Stimulated activated effector memory CD8-positive, alpha-beta T cell treated with anti-CD3 and anti-CD28 coated beads, Interleukin-12 subunit alpha, Interleukin-12 subunit beta, amount 100 ng/mL, for 72 hours (primary cell): ENCODE measurements around the gene PLXNB3.

ENCODE experiments used
- ATAC-seq: fragments of 150-1000 bp; cut with Tn5 transposase; 2 replicates; pipeline ENCODE4 v1.10.0; 2021
- DNase-seq, 2 donors: peaks; one replicate each; pipeline ENCODE4 v3.0.0; 2021 to 2022; ENCODE audit warnings: low spot score in 2 of 2
- H3K27ac Mint-ChIP-seq: one replicate; pipeline ENCODE4 v1.8.0; 2022; ENCODE audit warnings: mild to moderate bottlenecking, mixed read lengths
- H3K36me3 Mint-ChIP-seq: one replicate; pipeline ENCODE4 v1.8.0; 2022; ENCODE audit warnings: mild to moderate bottlenecking, mixed read lengths
- H3K4me1 Mint-ChIP-seq: one replicate; pipeline ENCODE4 v1.8.0; 2022; ENCODE audit warnings: mixed read lengths
- H3K4me3 Mint-ChIP-seq: one replicate; pipeline ENCODE4 v1.8.0; 2022; ENCODE audit warnings: mild to moderate bottlenecking, mixed read lengths
- H3K9me3 Mint-ChIP-seq: one replicate; pipeline ENCODE4 v1.8.0; 2022; ENCODE audit warnings: mixed read lengths

The PLXNB3 gene

GRCh38 chrX:153765138-153766079, 1.4 kb downstream of the PLXNB3 start:
- Mint-ChIP-seq H3K36me3 (no peaks in the 10 kb centered on the region), H3K27ac (no peak overlapping the region)
- no peak for DNase-seq

GRCh38 chrX:153766098-153766817, 2.2 kb downstream of the PLXNB3 start:
- Mint-ChIP-seq H3K4me1 (peaks cover 7% of the 10 kb centered on the region), H3K9me3 (no peaks in the 10 kb centered on the region), H3K27ac (no peak overlapping the region), H3K4me3 (peak overlapping the region; percentile 29), H3K36me3 (no peaks in the 10 kb centered on the region)
- no peak for DNase-seq
- peak; percentile 34 for ATAC-seq

More at GRCh38 chrX:153765138-153766079, 1.4 kb downstream of the PLXNB3 start:
- peaks cover 7% of the 10 kb centered on the region for H3K4me1 Mint-ChIP-seq
- no peak for ATAC-seq
- peak overlapping the region; percentile 29 for H3K4me3 Mint-ChIP-seq
- H3K9me3 Mint-ChIP-seq, result no peaks in the 10 kb centered on the region

GRCh38 chrX:153766871-153767673, 3.0 kb downstream of the PLXNB3 start:
- peak overlapping the region; percentile 29 for H3K4me3 Mint-ChIP-seq
- no peaks in the 10 kb centered on the region for H3K36me3 Mint-ChIP-seq
- no peak for ATAC-seq
- H3K27ac Mint-ChIP-seq, result no peak overlapping the region
- no peaks in the 10 kb centered on the region for H3K9me3 Mint-ChIP-seq
- H3K4me1 Mint-ChIP-seq, result peaks cover 7% of the 10 kb centered on the region
- DNase-seq, result no peak

- no peak overlapping the region for H3K27ac Mint-ChIP-seq
- no peak overlapping the region for H3K4me3 Mint-ChIP-seq
- no peak for ATAC-seq
Measured at GRCh38 chrX:153767674-153768055, 3.6 kb downstream of the PLXNB3 start.

DNA sequence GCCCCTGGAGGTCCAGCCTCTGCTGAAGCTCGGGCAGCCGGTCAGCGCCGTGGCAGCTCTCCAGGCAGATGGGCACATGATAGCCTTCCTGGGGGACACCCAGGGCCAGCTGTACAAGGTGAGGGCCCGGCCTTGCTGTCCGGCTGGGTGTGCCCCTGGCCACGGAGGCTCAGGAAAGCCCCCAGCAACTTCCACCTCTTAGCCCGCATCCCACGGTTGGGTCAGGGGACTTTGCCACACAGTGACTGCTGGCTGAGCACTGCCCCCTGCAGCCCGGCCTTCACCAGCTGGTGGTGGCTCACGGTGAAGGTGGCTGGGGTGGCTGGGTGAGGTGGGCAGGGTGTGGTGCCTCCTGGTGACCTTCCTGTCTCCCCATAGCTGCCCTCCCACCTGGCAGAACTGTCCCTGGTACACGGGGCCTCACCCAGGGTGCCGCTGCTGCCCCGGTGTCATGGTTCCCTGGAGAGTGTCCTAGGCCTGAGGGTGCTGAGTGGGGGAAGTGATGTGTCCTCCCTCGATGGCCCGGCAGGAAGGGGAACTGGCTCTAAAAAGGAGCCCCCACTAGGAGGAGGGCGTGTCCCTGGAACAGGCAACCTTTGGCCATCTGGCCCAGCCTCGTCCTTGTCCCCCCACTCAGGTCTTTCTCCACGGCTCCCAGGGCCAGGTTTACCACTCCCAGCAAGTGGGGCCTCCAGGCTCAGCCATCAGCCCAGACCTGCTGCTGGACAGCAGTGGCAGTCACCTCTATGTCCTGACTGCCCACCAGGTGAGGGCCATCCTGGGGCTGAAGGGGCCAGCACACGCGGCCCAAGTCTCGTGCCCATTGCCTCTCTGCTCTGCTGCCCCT, 4.5 kb downstream of the PLXNB3 start:
- no peak for DNase-seq
- Mint-ChIP-seq H3K9me3 (no peaks in the 10 kb centered on the region), H3K27ac (peak overlapping the region; percentile 40), H3K4me3 (no peak overlapping the region), H3K4me1 (peaks cover 7% of the 10 kb centered on the region), H3K36me3 (no peaks in the 10 kb centered on the region)
- no peak for ATAC-seq

More at GRCh38 chrX:153767674-153768055, 3.6 kb downstream of the PLXNB3 start:
- DNase-seq, result no peak
- Mint-ChIP-seq H3K4me1 (peaks cover 7% of the 10 kb centered on the region), H3K36me3 (no peaks in the 10 kb centered on the region), H3K9me3 (no peaks in the 10 kb centered on the region)

DNA sequence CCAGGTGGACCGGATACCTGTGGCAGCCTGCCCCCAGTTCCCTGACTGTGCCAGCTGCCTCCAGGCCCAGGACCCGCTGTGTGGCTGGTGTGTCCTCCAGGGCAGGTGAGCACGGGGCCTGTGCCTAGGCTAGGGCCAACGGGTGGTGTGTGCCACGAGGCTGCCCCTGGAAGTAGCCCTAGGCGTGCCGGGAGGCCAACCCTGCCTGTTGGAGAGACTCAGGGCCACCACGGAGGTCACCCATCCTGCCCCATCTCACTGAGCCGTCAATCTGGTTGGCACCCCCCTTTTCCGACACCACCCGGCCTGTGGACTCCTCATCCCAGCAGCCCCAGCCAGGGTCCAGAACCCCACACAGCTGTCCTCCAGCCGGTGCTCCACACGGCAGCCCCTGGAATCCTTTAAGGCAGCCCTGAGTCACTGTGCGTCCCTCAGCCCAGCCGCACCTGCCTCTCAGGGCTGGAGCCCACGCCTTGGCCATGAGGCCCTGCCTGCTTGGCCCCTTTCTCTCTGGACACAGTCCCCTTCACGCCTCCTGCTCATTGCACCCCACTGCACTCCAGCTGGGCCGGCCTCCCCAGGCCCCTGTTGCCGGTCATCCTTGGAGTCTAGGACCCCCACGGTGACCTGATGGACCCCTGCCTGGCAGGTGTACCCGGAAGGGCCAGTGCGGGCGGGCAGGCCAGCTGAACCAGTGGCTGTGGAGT, 5.3 kb downstream of the PLXNB3 start:
- no peaks in the 10 kb centered on the region for H3K4me1 Mint-ChIP-seq
- DNase-seq, result no peak
- no peaks in the 10 kb centered on the region for H3K9me3 Mint-ChIP-seq
- H3K4me3 Mint-ChIP-seq, result no peak overlapping the region
- H3K27ac Mint-ChIP-seq, result no peak overlapping the region
- no peak for ATAC-seq
- H3K36me3 Mint-ChIP-seq, result no peaks in the 10 kb centered on the region

DNA sequence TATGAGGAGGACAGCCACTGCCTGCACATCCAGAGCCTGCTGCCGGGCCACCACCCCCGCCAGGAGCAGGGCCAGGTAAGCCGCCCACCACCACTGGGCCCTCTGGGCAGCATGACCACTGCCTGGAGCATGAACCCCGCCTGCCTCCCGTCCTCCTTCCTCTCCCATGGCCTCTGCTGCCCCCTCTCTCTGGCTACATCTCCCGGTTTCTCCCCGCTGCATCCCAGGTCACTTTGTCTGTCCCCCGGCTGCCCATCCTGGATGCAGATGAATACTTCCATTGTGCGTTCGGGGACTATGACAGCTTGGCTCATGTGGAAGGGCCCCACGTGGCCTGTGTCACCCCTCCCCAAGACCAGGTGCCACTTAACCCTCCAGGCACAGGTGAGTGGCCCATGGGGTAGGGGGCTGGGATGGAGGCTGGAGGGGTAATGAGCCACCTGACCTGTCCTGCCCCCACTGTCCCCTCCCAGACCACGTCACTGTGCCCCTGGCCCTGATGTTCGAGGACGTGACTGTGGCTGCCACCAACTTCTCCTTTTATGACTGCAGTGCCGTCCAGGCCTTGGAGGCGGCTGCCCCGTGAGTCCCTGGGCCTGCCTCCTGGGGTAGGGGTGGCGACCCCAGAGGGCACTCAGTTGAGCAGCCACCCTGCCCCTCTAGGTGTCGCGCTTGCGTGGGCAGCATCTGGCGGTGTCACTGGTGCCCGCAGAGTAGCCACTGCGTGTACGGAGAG, 6.0 kb downstream of the PLXNB3 start:
- H3K9me3 Mint-ChIP-seq, result no peaks in the 10 kb centered on the region
- DNase-seq, result no peak
- no peaks in the 10 kb centered on the region for H3K4me1 Mint-ChIP-seq
- H3K36me3 Mint-ChIP-seq, result no peaks in the 10 kb centered on the region
- H3K27ac Mint-ChIP-seq, result no peak overlapping the region
- ATAC-seq, result no peak
- H3K4me3 Mint-ChIP-seq, result no peak overlapping the region

DNA sequence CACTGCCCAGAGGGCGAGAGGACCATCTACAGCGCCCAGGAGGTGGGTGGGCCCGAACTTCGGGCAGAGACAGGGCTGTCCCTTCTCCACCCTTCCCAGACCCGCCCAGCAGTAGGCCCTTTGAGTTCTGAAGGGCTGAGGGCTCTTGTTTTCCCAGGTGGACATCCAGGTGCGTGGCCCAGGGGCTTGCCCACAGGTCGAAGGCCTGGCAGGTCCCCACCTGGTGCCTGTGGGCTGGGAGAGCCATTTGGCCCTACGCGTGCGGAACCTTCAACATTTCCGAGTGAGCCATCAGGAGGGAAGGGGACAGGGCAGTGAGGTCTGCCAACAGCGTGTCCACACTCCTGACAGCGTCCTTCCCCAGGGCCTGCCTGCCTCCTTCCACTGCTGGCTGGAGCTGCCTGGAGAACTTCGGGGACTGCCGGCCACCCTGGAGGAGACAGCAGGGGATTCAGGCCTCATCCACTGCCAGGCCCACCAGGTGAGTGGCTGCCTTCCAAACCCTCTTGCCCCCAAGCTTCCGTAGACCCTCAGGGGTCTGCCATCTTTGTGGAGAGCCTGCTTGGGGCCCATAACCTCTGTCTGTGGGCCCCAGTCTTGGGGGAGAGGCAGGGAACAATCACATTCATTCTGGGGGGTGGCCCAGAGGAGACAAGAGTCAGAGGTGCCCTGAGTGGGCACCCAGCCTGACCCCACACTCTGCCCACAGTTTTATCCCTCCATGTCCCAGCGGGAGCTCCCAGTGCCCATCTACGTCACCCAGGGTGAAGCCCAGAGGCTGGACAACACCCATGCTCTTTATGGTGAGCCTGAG, 6.8 kb downstream of the PLXNB3 start:
- ATAC-seq, result no peak
- Mint-ChIP-seq H3K9me3 (no peaks in the 10 kb centered on the region), H3K36me3 (no peaks in the 10 kb centered on the region), H3K4me3 (no peak overlapping the region), H3K4me1 (no peaks in the 10 kb centered on the region), H3K27ac (no peak overlapping the region)
- no peak for DNase-seq

GRCh38 chrX:153771415-153772315, 7.6 kb downstream of the PLXNB3 start:
- DNase-seq (no peak), ATAC-seq (no peak)
- H3K9me3 Mint-ChIP-seq, result no peaks in the 10 kb centered on the region
- no peaks in the 10 kb centered on the region for H3K4me1 Mint-ChIP-seq
- H3K27ac Mint-ChIP-seq, result no peak overlapping the region
- no peaks in the 10 kb centered on the region for H3K36me3 Mint-ChIP-seq
- H3K4me3 Mint-ChIP-seq, result no peak overlapping the region

GRCh38 chrX:153772316-153773217, 8.5 kb downstream of the PLXNB3 start:
- Mint-ChIP-seq H3K9me3 (no peaks in the 10 kb centered on the region), H3K4me3 (no peak overlapping the region), H3K27ac (no peak overlapping the region), H3K4me1 (no peaks in the 10 kb centered on the region), H3K36me3 (no peaks in the 10 kb centered on the region)
- DNase-seq, result no peak
- ATAC-seq, result no peak

DNA sequence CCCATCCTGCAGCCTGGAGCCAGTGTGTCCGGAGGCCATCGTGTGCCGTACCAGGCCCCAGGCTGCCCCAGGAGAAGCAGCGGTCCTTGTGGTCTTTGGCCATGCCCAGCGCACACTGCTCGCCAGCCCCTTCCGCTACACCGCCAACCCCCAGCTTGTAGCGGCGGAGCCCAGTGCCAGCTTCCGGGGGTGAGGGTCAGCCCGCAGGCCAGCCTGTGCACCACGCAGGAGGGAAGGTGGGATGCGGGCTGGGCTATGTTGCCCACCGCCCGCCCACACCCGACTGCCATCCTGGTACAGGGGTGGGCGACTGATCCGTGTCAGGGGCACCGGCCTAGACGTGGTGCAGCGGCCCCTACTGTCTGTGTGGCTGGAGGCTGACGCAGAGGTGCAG, 9.2 kb downstream of the PLXNB3 start:
- no peaks in the 10 kb centered on the region for H3K9me3 Mint-ChIP-seq
- no peaks in the 10 kb centered on the region for H3K36me3 Mint-ChIP-seq
- ATAC-seq (no peak), DNase-seq (no peak)
- no peaks in the 10 kb centered on the region for H3K4me1 Mint-ChIP-seq
- no peak overlapping the region for H3K27ac Mint-ChIP-seq
- H3K4me3 Mint-ChIP-seq, result no peak overlapping the region
